Smooth muscle cell (in vitro differentiated cells): ENCODE data around the gene NEU2. TPM values are rescaled to one million over a fixed set of nuclear protein-coding genes. Genes with fewer than 3 reads are reported as not detected.

ENCODE experiments used
- DNase-seq: peaks from one replicate; lab custom pipeline; 2025; ENCODE audit not compliant: unreplicated experiment; lab: John Stamatoyannopoulos, UW
- H2AFZ ChIP-seq: fragments of 200-600 bp; sonication (generic); 2 replicates; pipeline ENCODE4 v1.6.0; 2016; ENCODE audit warnings: antibody characterized with exemption, low read depth, mild to moderate bottlenecking
- H3F3A ChIP-seq: fragments of 200-600 bp; sonication (generic); 2 replicates; pipeline ENCODE4 v1.6.0; 2017; ENCODE audit warnings: antibody characterized with exemption, low read depth
- H3K27ac ChIP-seq: fragments of 200-600 bp; sonication (generic); 2 replicates; pipeline ENCODE4 v1.5.1; 2016; ENCODE audit warnings: low read depth, mild to moderate bottlenecking
- H3K27me3 ChIP-seq: fragments of 200-600 bp; sonication (generic); 2 replicates; pipeline ENCODE4 v1.6.1; 2016; ENCODE audit warnings: low read depth, mild to moderate bottlenecking
- H3K36me3 ChIP-seq: fragments of 200-600 bp; sonication (generic); 2 replicates; pipeline ENCODE4 v1.5.1; 2016; ENCODE audit warnings: low read depth
- H3K4me1 ChIP-seq: fragments of 200-600 bp; sonication (generic); 2 replicates; pipeline ENCODE4 v1.5.1; 2016; ENCODE audit warnings: low read depth
- H3K4me2 ChIP-seq: fragments of 200-600 bp; sonication (generic); 2 replicates; pipeline ENCODE4 v1.6.0; 2016; ENCODE audit warnings: mild to moderate bottlenecking
- H3K4me3 ChIP-seq: fragments of 200-600 bp; sonication (generic); 2 replicates; pipeline ENCODE4 v1.5.1; 2016; ENCODE audit warnings: mild to moderate bottlenecking
- H3K79me2 ChIP-seq: fragments of 200-600 bp; sonication (generic); 2 replicates; pipeline ENCODE4 v1.6.0; 2016; ENCODE audit warnings: low read depth, mild to moderate bottlenecking
- H3K9ac ChIP-seq: fragments of 200-600 bp; sonication (generic); 2 replicates; pipeline ENCODE4 v1.6.0; 2016; ENCODE audit warnings: low read depth
- H3K9me3 ChIP-seq: fragments of 200-600 bp; sonication (generic); replicated peaks from 2 replicates; pipeline ENCODE4 v1.5.1; 2016; ENCODE audit warnings: low read depth
- H4K20me1 ChIP-seq: fragments of 200-600 bp; sonication (generic); 2 replicates; pipeline ENCODE4 v1.6.0; 2016; ENCODE audit warnings: low read depth
- WGBS: methylation state at CpG from one replicate; pipeline ENCODE4 v1.1.7; 2016; ENCODE audit warnings: low lambda C conversion rate; 5-methylcytosine and 5-hydroxymethylcytosine counted together
- polyA plus RNA-seq: library from polyadenylated mRNA; unstranded; fragments of >200 nt; fragmentation: Nextera tagmentation; extraction: Ambion mirVana; gene quantifications from 2 replicates; pipeline ENCODE4 v1.2.1, GENCODE V29; 2016
- total RNA-seq: library from RNA; depleted of rRNA; stranded (reverse); fragments of >200 nt; gene quantifications from 2 replicates; pipeline ENCODE4 v1.2.3, GENCODE V29; 2014
- TF ChIP-seq, protein P1 (sequence below): fragments of 200-600 bp; sonication (generic); IDR thresholded peaks from 2 replicates; pipeline ENCODE4 v1.5.1; 2017; ENCODE audit warnings: borderline replicate concordance, mild to moderate bottlenecking, antibody characterized with exemption; ENCODE audit not compliant: insufficient read depth, poor library complexity, severe bottlenecking

Gene NEU2
- total and polyA plus RNA-seq, 2 experiments from 2014 or later, result 0.94 TPM; not detected in 1

DNA sequence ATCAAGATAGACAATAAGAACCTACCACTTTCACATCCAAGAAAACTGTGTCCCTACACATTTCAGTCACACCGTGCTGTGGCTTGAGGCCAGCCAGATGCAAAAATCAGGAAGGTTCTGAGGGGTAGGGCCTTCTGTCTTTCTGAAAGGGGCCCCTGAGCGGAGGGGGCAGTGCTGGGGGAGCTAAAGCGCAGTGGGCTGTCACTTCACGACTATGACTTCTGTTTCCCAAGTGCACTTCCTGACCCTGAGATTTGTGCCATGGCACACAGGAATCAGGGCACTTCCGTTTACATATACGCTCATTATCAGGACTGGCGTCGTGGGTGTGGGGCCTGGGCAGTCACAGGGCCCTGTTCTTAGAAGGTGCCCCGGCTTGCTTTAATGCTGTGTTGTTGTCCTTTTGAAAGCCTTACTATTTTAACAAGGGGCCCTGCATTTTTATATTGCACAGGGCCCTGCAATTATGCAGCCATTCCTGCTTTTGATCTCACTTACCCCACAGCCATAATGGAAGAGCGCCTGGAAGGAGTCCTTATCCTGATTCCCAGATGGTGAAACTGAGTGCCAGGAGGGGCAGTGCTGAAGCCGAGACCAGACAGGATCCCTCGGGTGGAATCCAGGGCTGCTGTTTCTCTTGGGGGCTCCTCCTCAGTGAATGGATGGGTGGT lies 20.0 kb upstream of the NEU2 start:
- Histone ChIP-seq H3K79me2 (no peaks in the 10 kb centered on the region), H3K4me1 (no peaks in the 10 kb centered on the region), H3K36me3 (no peaks in the 10 kb centered on the region), H3K4me3 (no peak overlapping the region), H2AFZ (no peak overlapping the region), H3K27ac (no peak overlapping the region), H3K4me2 (no peak overlapping the region), H3K27me3 (no peaks in the 10 kb centered on the region), H3K9me3 (no peaks in the 10 kb centered on the region), H3K9ac (no peak overlapping the region), H3F3A (no peaks in the 10 kb centered on the region), H4K20me1 (no peaks in the 10 kb centered on the region)
- TF ChIP-seq, protein P1, sequence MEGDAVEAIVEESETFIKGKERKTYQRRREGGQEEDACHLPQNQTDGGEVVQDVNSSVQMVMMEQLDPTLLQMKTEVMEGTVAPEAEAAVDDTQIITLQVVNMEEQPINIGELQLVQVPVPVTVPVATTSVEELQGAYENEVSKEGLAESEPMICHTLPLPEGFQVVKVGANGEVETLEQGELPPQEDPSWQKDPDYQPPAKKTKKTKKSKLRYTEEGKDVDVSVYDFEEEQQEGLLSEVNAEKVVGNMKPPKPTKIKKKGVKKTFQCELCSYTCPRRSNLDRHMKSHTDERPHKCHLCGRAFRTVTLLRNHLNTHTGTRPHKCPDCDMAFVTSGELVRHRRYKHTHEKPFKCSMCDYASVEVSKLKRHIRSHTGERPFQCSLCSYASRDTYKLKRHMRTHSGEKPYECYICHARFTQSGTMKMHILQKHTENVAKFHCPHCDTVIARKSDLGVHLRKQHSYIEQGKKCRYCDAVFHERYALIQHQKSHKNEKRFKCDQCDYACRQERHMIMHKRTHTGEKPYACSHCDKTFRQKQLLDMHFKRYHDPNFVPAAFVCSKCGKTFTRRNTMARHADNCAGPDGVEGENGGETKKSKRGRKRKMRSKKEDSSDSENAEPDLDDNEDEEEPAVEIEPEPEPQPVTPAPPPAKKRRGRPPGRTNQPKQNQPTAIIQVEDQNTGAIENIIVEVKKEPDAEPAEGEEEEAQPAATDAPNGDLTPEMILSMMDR, result no peak
- WGBS, result 81% methylated on average over 12 of the region's 12 CpGs
- DNase-seq, result no peak

DNA sequence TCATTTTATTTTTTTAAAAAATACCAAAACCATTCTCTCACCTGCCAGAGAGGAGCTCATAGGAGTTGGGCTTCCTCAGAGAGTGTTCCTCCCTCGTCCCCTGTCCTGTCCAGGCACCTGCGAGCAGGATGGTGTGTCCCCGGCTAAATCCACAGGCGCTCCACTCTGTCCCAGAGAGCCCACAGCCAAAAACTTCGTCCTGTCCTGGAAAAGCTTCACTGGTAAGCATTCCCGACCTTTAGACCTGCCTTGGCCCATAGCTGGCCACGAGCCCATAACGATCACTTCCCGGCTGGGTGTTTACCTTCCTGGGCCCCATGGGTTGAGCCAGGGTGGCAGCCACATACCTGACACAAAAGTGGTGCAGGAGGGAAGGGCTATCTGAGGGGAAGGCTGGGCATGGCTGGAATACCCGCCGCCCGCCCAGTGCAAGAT lies 19.4 kb upstream of the NEU2 start, which contains the start of gene NGEF:
Gene NGEF (minus strand): TSS at position 230 of the 435 bp plus-strand sequence. CDS start 38,366 bp downstream, outside the sequence.
- H3K27ac ChIP-seq, result no peak within 1 kb of the TSS
- H3K4me1 ChIP-seq, result no peaks in the 10 kb centered on the region
- H3K79me2 ChIP-seq, result no peaks in the 10 kb centered on the region
- no peaks in the 10 kb centered on the region for H3K36me3 ChIP-seq
- no peaks in the 10 kb centered on the region for H4K20me1 ChIP-seq
- no peak within 1 kb of the TSS for H3K9ac ChIP-seq
- no peaks in the 10 kb centered on the region for H3K27me3 ChIP-seq
- H2AFZ ChIP-seq, result no peak within 1 kb of the TSS
- no peak for DNase-seq
- H3K4me3 ChIP-seq, result no peak within 1 kb of the TSS
- TF ChIP-seq, protein P1, result no peak
- no peaks in the 10 kb centered on the region for H3F3A ChIP-seq
- 95% methylated on average over 12 of the region's 12 CpGs for WGBS
- H3K4me2 ChIP-seq, result no peak within 1 kb of the TSS
- no peaks in the 10 kb centered on the region for H3K9me3 ChIP-seq

DNA sequence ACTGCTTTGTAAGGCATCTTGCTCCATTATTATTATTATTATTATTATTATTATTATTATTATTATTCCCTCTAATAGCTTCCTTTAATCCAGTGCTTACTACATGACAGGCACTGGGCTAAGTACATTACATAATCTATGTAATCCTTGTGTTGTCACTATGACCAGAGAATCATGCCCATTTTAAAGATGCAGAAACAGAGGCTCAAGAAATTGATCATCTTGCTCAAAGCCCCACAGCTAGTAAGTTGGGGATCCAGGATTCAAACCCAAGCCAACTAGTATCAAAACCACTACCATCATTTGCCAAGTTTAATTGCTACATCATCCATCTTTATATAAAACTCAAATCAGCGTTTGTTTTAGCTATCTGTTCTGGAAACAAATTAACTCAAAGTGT lies 18.8 kb upstream of the NEU2 start:
- WGBS, result 88% methylated on average over 1 of the region's 1 CpG
- Histone ChIP-seq H3K4me1 (no peaks in the 10 kb centered on the region), H3F3A (no peaks in the 10 kb centered on the region), H3K9ac (no peak overlapping the region), H3K79me2 (no peaks in the 10 kb centered on the region), H3K4me3 (no peak overlapping the region), H3K27me3 (no peaks in the 10 kb centered on the region), H3K36me3 (no peaks in the 10 kb centered on the region), H3K9me3 (no peaks in the 10 kb centered on the region), H2AFZ (no peak overlapping the region), H3K27ac (no peak overlapping the region), H3K4me2 (no peak overlapping the region), H4K20me1 (no peaks in the 10 kb centered on the region)
- no peak for DNase-seq
- TF ChIP-seq, protein P1, result no peak
